H1 (cell line): ENCODE data around the gene KCNJ2. TPM values are rescaled to one million over a fixed set of nuclear protein-coding genes. Genes with fewer than 3 reads are reported as not detected.

Experiments
- CTCF ChIA-PET: fragments of 300-600 bp; sonication (Branson Sonifier 250); formaldehyde crosslinking; loops from one replicate; lab custom pipeline; 2021; ENCODE audit not compliant: partially characterized antibody; lab: Charles Lee
- POLR2A ChIA-PET: fragments of 300-600 bp; sonication (Branson Sonifier 250); formaldehyde crosslinking; loops from one replicate; lab custom pipeline; 2021; ENCODE audit warnings: inconsistent platforms; ENCODE audit not compliant: partially characterized antibody; lab: Charles Lee
- DNase-seq, 2 experiments: peaks; one replicate each; pipeline versions ENCODE4 v3.0.0 to v3.0.0-alpha.2; 2010 to 2022; ENCODE audit warnings: low spot score in 2 of 2, low read depth in 1 of 2, mixed read lengths in 1 of 2
- FAIRE-seq: peaks from 2 replicates; lab custom pipeline; 2011; peaks lifted over from hg19 to GRCh38; lab: Jason Lieb, UNC
- H2AFZ ChIP-seq: 2 replicates; pipeline ENCODE4 v1.8.1; 2012; ENCODE audit warnings: low read length, inconsistent platforms
- H2AK5ac ChIP-seq: 2 replicates; pipeline ENCODE4 v1.6.1; 2013; ENCODE audit warnings: low read depth, low read length
- H2BK120ac ChIP-seq: replicated peaks from 2 replicates; pipeline ENCODE3; 2013; ENCODE audit warnings: low read depth, low read length, inconsistent platforms
- H2BK12ac ChIP-seq: 2 replicates; pipeline ENCODE4 v1.6.1; 2013; ENCODE audit warnings: low read depth, low read length
- H2BK15ac ChIP-seq: 2 replicates; pipeline ENCODE4 v1.6.1; 2013; ENCODE audit warnings: low read length
- H2BK20ac ChIP-seq: 2 replicates; pipeline ENCODE4 v1.6.1; 2013; ENCODE audit warnings: low read length
- H2BK5ac ChIP-seq: 2 replicates; pipeline ENCODE4 v1.6.1; 2013; ENCODE audit warnings: low read depth, low read length
- H3K14ac ChIP-seq: 2 replicates; pipeline ENCODE4 v1.6.1; 2013; ENCODE audit warnings: inconsistent platforms; ENCODE audit not compliant: insufficient read length
- H3K18ac ChIP-seq: 2 replicates; pipeline ENCODE4 v1.6.1; 2013; ENCODE audit warnings: low read length; ENCODE audit errors: extremely low read depth
- H3K23ac ChIP-seq: 2 replicates; pipeline ENCODE4 v1.6.1; 2013; ENCODE audit warnings: inconsistent platforms; ENCODE audit not compliant: insufficient read length
- H3K23me2 ChIP-seq: 2 replicates; pipeline ENCODE4 v1.6.1; 2013; ENCODE audit warnings: low read depth, low read length
- H3K27ac ChIP-seq: 2 replicates; pipeline ENCODE4 v1.6.1; 2011; ENCODE audit warnings: low read depth, low read length, inconsistent platforms
- H3K27me3 ChIP-seq, 4 experiments: replicated peaks in 1 of 4; 1 replicate in 1 of 4; 2 replicates in 3 of 4; pipeline versions ENCODE4 v1.6.1 to v1.8.1; 2011 to 2013; ENCODE audit warnings: low read length in 3 of 4, mild to moderate bottlenecking in 3 of 4, inconsistent platforms in 2 of 4, mixed read lengths in 2 of 4, moderate library complexity in 1 of 4; ENCODE audit not compliant: control insufficient read depth in 3 of 4, insufficient read depth in 3 of 4; ENCODE audit errors: extremely low read depth in 1 of 4
- H3K36me3 ChIP-seq, 4 experiments: 2 replicates each; pipeline versions ENCODE4 v1.6.1 to v1.8.1; 2011 to 2013; ENCODE audit warnings: mild to moderate bottlenecking in 4 of 4, low read length in 3 of 4, moderate library complexity in 2 of 4, control low read depth in 1 of 4, inconsistent platforms in 1 of 4; ENCODE audit not compliant: insufficient read depth in 4 of 4, control insufficient read depth in 2 of 4
- H3K4ac ChIP-seq: replicated peaks from 2 replicates; pipeline ENCODE3; 2013; ENCODE audit warnings: low read length, low read depth, mixed read lengths, inconsistent platforms; ENCODE audit not compliant: insufficient read length
- H3K4me1 ChIP-seq, 4 experiments: replicated peaks in 1 of 4; 1 replicate in 1 of 4; 2 replicates in 3 of 4; pipeline versions ENCODE4 v1.6.1 to v1.8.1; 2011 to 2013; ENCODE audit warnings: low read length in 3 of 4, inconsistent platforms in 2 of 4, mixed read lengths in 1 of 4; ENCODE audit not compliant: insufficient read depth in 4 of 4, control insufficient read depth in 3 of 4
- H3K4me2 ChIP-seq, 2 experiments: 2 replicates each; pipeline versions ENCODE4 v1.6.1 to v1.8.1; 2011 to 2013; ENCODE audit warnings: low read depth in 2 of 2, low read length in 2 of 2, control low read depth in 1 of 2, inconsistent platforms in 1 of 2, mild to moderate bottlenecking in 1 of 2; ENCODE audit not compliant: insufficient read depth in 1 of 2
- H3K4me3 ChIP-seq, 4 experiments: fragments of 200-600, 300-600 bp in 1 of 4; sonication (generic), shearing (Covaris generic), sonication (Bioruptor Twin) in 1 of 4; 2 replicates each; pipeline versions ENCODE4 v1.5.1 to v1.8.1; 2011 to 2016; ENCODE audit warnings: low read length in 4 of 4, low read depth in 3 of 4, control low read depth in 2 of 4, inconsistent platforms in 2 of 4, mild to moderate bottlenecking in 2 of 4, mixed read lengths in 1 of 4, moderate library complexity in 1 of 4; ENCODE audit not compliant: insufficient read depth in 2 of 4; ENCODE audit errors: extremely low read depth in 1 of 4
- H3K56ac ChIP-seq: replicated peaks from 2 replicates; pipeline ENCODE3; 2013; ENCODE audit warnings: low read depth, mild to moderate bottlenecking, mixed read lengths, low read length, inconsistent platforms; ENCODE audit not compliant: insufficient read length
- H3K79me1 ChIP-seq: 2 replicates; pipeline ENCODE4 v1.6.1; 2013; ENCODE audit warnings: low read depth, low read length, control low read depth
- H3K79me2 ChIP-seq, 2 experiments: 2 replicates each; pipeline versions ENCODE4 v1.6.1 to v1.8.1; 2012 to 2013; ENCODE audit warnings: low read length in 2 of 2, mild to moderate bottlenecking in 2 of 2, inconsistent platforms in 1 of 2; ENCODE audit not compliant: insufficient read depth in 2 of 2, control insufficient read depth in 1 of 2
- H3K9ac ChIP-seq, 4 experiments: replicated peaks in 1 of 4; 1 replicate in 1 of 4; 2 replicates in 3 of 4; pipeline versions ENCODE4 v1.6.1 to v1.8.1; 2011 to 2013; ENCODE audit warnings: low read depth in 3 of 4, low read length in 3 of 4, control low read depth in 2 of 4, mild to moderate bottlenecking in 2 of 4, moderate library complexity in 2 of 4, inconsistent platforms in 1 of 4; ENCODE audit errors: extremely low read depth in 1 of 4
- H3K9me3 ChIP-seq, 2 experiments: 2 replicates each; pipeline versions ENCODE4 v1.6.1 to v1.8.1; 2012 to 2013; ENCODE audit warnings: mild to moderate bottlenecking in 2 of 2, moderate library complexity in 2 of 2, control low read depth in 1 of 2, inconsistent platforms in 1 of 2, low read depth in 1 of 2, low read length in 1 of 2, mixed read lengths in 1 of 2; ENCODE audit not compliant: insufficient read depth in 2 of 2
- H4K20me1 ChIP-seq, 2 experiments: replicated peaks in 1 of 2; 2 replicates each; pipeline versions ENCODE3 to v1.8.1; 2011 to 2013; ENCODE audit warnings: inconsistent platforms in 2 of 2, low read length in 2 of 2, mild to moderate bottlenecking in 1 of 2; ENCODE audit not compliant: insufficient read depth in 2 of 2, control insufficient read depth in 1 of 2
- H4K5ac ChIP-seq: 2 replicates; pipeline ENCODE4 v1.6.1; 2013; ENCODE audit warnings: low read length, low read depth, mixed read lengths, inconsistent platforms; ENCODE audit not compliant: insufficient read length
- H4K8ac ChIP-seq: 2 replicates; pipeline ENCODE4 v1.8.0; 2013; ENCODE audit warnings: mild to moderate bottlenecking, moderate library complexity, low read length, inconsistent platforms; ENCODE audit not compliant: insufficient read depth; ENCODE audit errors: extremely low read depth
- H4K91ac ChIP-seq: replicated peaks from 2 replicates; pipeline ENCODE3; 2013; ENCODE audit warnings: low read length, mixed read lengths, inconsistent platforms; ENCODE audit not compliant: insufficient read length
- BACH1 ChIP-seq: IDR thresholded peaks from 2 replicates; pipeline ENCODE4 v1.6.1; 2012; ENCODE audit warnings: low read length, improper control_type of control experiment
- EP300 ChIP-seq, 2 experiments: IDR thresholded peaks; 1 replicate in 1 of 2; 2 replicates in 1 of 2; pipeline ENCODE4 v1.6.1; 2011 to 2012; ENCODE audit warnings: low read depth in 2 of 2, low read length in 2 of 2, mild to moderate bottlenecking in 2 of 2, borderline replicate concordance in 1 of 2, inconsistent platforms in 1 of 2, moderate library complexity in 1 of 2
- EZH2 ChIP-seq: fragments of 200-600 bp; sonication (generic); IDR thresholded peaks from 2 replicates; pipeline ENCODE4 v1.7.1; 2012; ENCODE audit warnings: low read depth, mild to moderate bottlenecking, moderate library complexity, low read length, inconsistent platforms; ENCODE audit not compliant: severe bottlenecking
- GTF2F1 ChIP-seq: IDR thresholded peaks from 2 replicates; pipeline ENCODE4 v1.6.1; 2012; ENCODE audit warnings: low read depth, low read length, improper control_type of control experiment, borderline replicate concordance
- JUND ChIP-seq: IDR thresholded peaks from 2 replicates; pipeline ENCODE4 v1.6.1; 2011; ENCODE audit warnings: mild to moderate bottlenecking, improper control_type of control experiment, low read length
- POLR2AphosphoS5 ChIP-seq: IDR thresholded peaks from 2 replicates; pipeline ENCODE4 v1.6.1; 2011; ENCODE audit warnings: low read depth, low read length
- SIN3A ChIP-seq, 2 experiments: IDR thresholded peaks in 1 of 2; conservative IDR thresholded peaks in 1 of 2; 2 replicates each; pipeline ENCODE4 v1.6.1; 2011 to 2012; ENCODE audit warnings: low read length in 2 of 2, improper control_type of control experiment in 1 of 2, low read depth in 1 of 2, mild to moderate bottlenecking in 1 of 2
- SRF ChIP-seq: IDR thresholded peaks from 2 replicates; pipeline ENCODE4 v1.6.1; 2011; ENCODE audit warnings: mild to moderate bottlenecking, low read depth, low read length, moderate library complexity
- SUZ12 ChIP-seq: fragments of 200-600 bp; sonication (generic); IDR thresholded peaks from 2 replicates; pipeline ENCODE4 v1.6.1; 2012; ENCODE audit warnings: mild to moderate bottlenecking, inconsistent platforms, low read length, moderate library complexity, mixed read lengths
- TBP ChIP-seq: IDR thresholded peaks from 2 replicates; pipeline ENCODE4 v1.6.1; 2011; ENCODE audit warnings: low read depth, low read length, improper control_type of control experiment
- WGBS, 2 experiments: shearing (Covaris generic) in 1 of 2; methylation state at CpG; one replicate each; pipeline versions ENCODE4 v1.1.6 to v1.1.7; 2013 to 2015; ENCODE audit warnings: low lambda C conversion rate in 2 of 2, mixed read lengths in 2 of 2, inconsistent platforms in 1 of 2, low coverage in 1 of 2, missing lambda C conversion rate in 1 of 2; ENCODE audit not compliant: insufficient replicate concordance in 2 of 2, insufficient coverage in 1 of 2, insufficient read length in 1 of 2; ENCODE audit errors: extremely low coverage in 1 of 2, missing lambda C conversion rate in 1 of 2; 5-methylcytosine and 5-hydroxymethylcytosine counted together
- polyA plus RNA-seq, 7 experiments: library from polyadenylated mRNA; depleted of rRNA in 3 of 7; stranded (reverse) in 5 of 7; unstranded in 2 of 7; fragments of >200 nt in 5 of 7; fragments of 200-250 nt in 2 of 7; gene quantifications; 1 replicate in 5 of 7; 2 replicates in 1 of 7; 4 replicates in 1 of 7; pipeline versions ENCODE4 v1.2.1 to v1.2.3, GENCODE V29; 2011 to 2013; ENCODE audit warnings: missing spikeins in 2 of 7, mixed read lengths in 2 of 7
- total RNA-seq: library from RNA; stranded (reverse); fragmentation: NEBNext Ultra II Directional; extraction: Animal tissue kit (Norgen Biotek cat#: 25700); gene quantifications from 2 replicates; pipeline ENCODE4 v1.2.1, GENCODE V29; 2021

Gene KCNJ2
- total and polyA plus RNA-seq, 2 of the 8 experiments (the other 6 are each of a cell fraction or from before 2014, with no cell fraction given): 0.23 to 0.76 TPM

GRCh38 chr17:70187383-70187782, 18.1 kb downstream of the KCNJ2 start:
- DNase-seq (no peak), FAIRE-seq (no peak)
- Histone ChIP-seq H3K56ac (no peak overlapping the region), H3K23ac (no peak overlapping the region), H3K27ac (no peak overlapping the region), H3K23me2 (no peaks in the 10 kb centered on the region), H4K5ac (no peak overlapping the region), H3K4me3 (no peak overlapping the region), H3K14ac (no peak overlapping the region), H2BK12ac (no peak overlapping the region), H2BK20ac (no peak overlapping the region), H3K4me2 (no peak overlapping the region), H2BK120ac (no peak overlapping the region), H3K9ac (no peak overlapping the region), H3K27me3 (no peaks in the 10 kb centered on the region), H2BK5ac (no peak overlapping the region), H3K79me2 (no peaks in the 10 kb centered on the region), H2AFZ (no peak overlapping the region), H3K36me3 (no peaks in the 10 kb centered on the region), H3K9me3 (no peaks in the 10 kb centered on the region), H3K79me1 (no peaks in the 10 kb centered on the region), H4K8ac (no peak overlapping the region), H3K18ac (no peak overlapping the region), H3K4ac (no peak overlapping the region), H2BK15ac (no peak overlapping the region), H3K4me1 (0 out of 7 replicates have a peak, but pooled peaks cover 0 to 3% (median 0%) of the 10 kb centered on the region in 4 experiments), H2AK5ac (no peak overlapping the region), H4K20me1 (no peaks in the 10 kb centered on the region), H4K91ac (no peak overlapping the region)
- CTCF ChIA-PET: no interaction called here
- TF ChIP-seq SRF: no peak
- no peak for TF ChIP-seq SIN3A (conservative IDR thresholded peaks at IDR 0.05 in 1 of 2, IDR thresholded peaks at IDR 0.05 in 1 of 2; ENCODE audit: low read depth in 1 of 2, low read length in 2 of 2)
- TF ChIP-seq POLR2AphosphoS5: no peak
- no peak for TF ChIP-seq SUZ12
- no peak for TF ChIP-seq GTF2F1
- TF ChIP-seq EZH2: no peak
- TF ChIP-seq JUND: no peak
- TF ChIP-seq EP300 (IDR thresholded peaks at IDR 0.05; ENCODE audit: borderline replicate concordance in 1 of 2, low read depth in 2 of 2, low read length in 2 of 2): no peak
- no peak for TF ChIP-seq BACH1
- no peak for TF ChIP-seq TBP
- WGBS, 2 experiments: 97% methylated on average over 3 of the region's 3 CpGs; no CpG with 5 or more reads in 1 of the 2 experiments
- POLR2A ChIA-PET: no interaction called here
